GM19468 (cell line): ENCODE results near the gene PSENEN.
"Not testable (repeated sequence)": the region's sequence is repeated elsewhere in the genome, so short reads cannot be mapped to it uniquely, and the experiment has no call there.

Source experiments
- ATAC-seq: cut with Tn5 transposase; IDR thresholded peaks from one replicate; pipeline ENCODE4 v1.9.1; 2021; ENCODE audit warnings: mild to moderate bottlenecking, moderate library complexity, moderate number of reproducible peaks; ENCODE audit not compliant: unreplicated experiment; ENCODE audit errors: extremely low read depth

Gene PSENEN

GRCh38 chr19:35717665-35718344 lies 27.6 kb upstream of the PSENEN start, which contains the start of gene KMT2B:
KMT2B (plus strand) TSS chr19:35718003; CDS start chr19:35718019, 16 bp downstream.
- ATAC-seq: no peak

GRCh38 chr19:35718345-35719041 lies 27.0 kb upstream of the PSENEN start:
- no peak for ATAC-seq

GRCh38 chr19:35719402-35720162 lies 25.9 kb upstream of the PSENEN start:
- no peak for ATAC-seq

GRCh38 chr19:35720163-35720524 lies 25.3 kb upstream of the PSENEN start:
- no peak for ATAC-seq

GRCh38 chr19:35720648-35721047 lies 24.8 kb upstream of the PSENEN start:
- ATAC-seq: no peak

- ATAC-seq: no peak
These were observed 24.1 kb upstream of the PSENEN start for GRCh38 chr19:35721374-35721773.

GRCh38 chr19:35722461-35722860 lies 23.0 kb upstream of the PSENEN start:
- no peak for ATAC-seq

- no peak for ATAC-seq
These were observed 22.6 kb upstream of the PSENEN start for GRCh38 chr19:35722897-35723296.

- ATAC-seq: no peak
These were observed 21.8 kb upstream of the PSENEN start for GRCh38 chr19:35723671-35724070.

- not testable (repeated sequence) for ATAC-seq
These were observed 21.3 kb upstream of the PSENEN start for GRCh38 chr19:35724132-35724531.

GRCh38 chr19:35724560-35724959 lies 20.9 kb upstream of the PSENEN start:
- ATAC-seq: no peak

GRCh38 chr19:35725216-35725861 lies 20.1 kb upstream of the PSENEN start:
- no peak for ATAC-seq

GRCh38 chr19:35727053-35727955 lies 18.1 kb upstream of the PSENEN start:
- ATAC-seq: no peak

GRCh38 chr19:35727956-35728706 lies 17.3 kb upstream of the PSENEN start:
- no peak for ATAC-seq

- no peak for ATAC-seq
These were observed 16.4 kb upstream of the PSENEN start for GRCh38 chr19:35729021-35729420.

GRCh38 chr19:35729763-35730162 lies 15.7 kb upstream of the PSENEN start:
- ATAC-seq: no peak

- ATAC-seq: no peak
These were observed 15.1 kb upstream of the PSENEN start for GRCh38 chr19:35730326-35730725.

- ATAC-seq: no peak
These were observed 14.1 kb upstream of the PSENEN start for GRCh38 chr19:35731353-35731752.
